Spleen (tissue), 7 donors: ENCODE measurements around the gene SLFN12.

Source experiments
- POLR2A ChIP-seq, 3 donors: fragments of 450-650 bp; IDR thresholded peaks; one replicate each; pipeline ENCODE4 v1.5.1; 2017; ENCODE audit warnings: antibody characterized with exemption in 3 of 3, mild to moderate bottlenecking in 1 of 3
- POLR2AphosphoS5 ChIP-seq, 3 donors: sonication (generic); formaldehyde crosslinking; IDR thresholded peaks; one replicate each; pipeline ENCODE4 v1.5.1; 2017; ENCODE audit warnings: antibody characterized with exemption in 3 of 3
- TF ChIP-seq, protein P1 (sequence below), 11 experiments: fragments of 200-600 bp in 7 of 11; fragments of 450-650 bp in 4 of 11; sonication (generic) in 4 of 11; IDR thresholded peaks in 8 of 11; conservative IDR thresholded peaks in 3 of 11; 1 replicate in 7 of 11; 2 replicates in 4 of 11; pipeline versions ENCODE4 v1.4.0 to v1.8.0; 2016 to 2021; ENCODE audit warnings: antibody characterized with exemption in 11 of 11, inconsistent platforms in 4 of 11, mild to moderate bottlenecking in 1 of 11
- donor health status: DM: no; HTN: no; CAD: no; lungs with moderate emphysema.
- donor health status: DM: no; HTN: no; CAD: no.
- donor health status: DM: no; HTN: no; CAD: no.

DNA sequence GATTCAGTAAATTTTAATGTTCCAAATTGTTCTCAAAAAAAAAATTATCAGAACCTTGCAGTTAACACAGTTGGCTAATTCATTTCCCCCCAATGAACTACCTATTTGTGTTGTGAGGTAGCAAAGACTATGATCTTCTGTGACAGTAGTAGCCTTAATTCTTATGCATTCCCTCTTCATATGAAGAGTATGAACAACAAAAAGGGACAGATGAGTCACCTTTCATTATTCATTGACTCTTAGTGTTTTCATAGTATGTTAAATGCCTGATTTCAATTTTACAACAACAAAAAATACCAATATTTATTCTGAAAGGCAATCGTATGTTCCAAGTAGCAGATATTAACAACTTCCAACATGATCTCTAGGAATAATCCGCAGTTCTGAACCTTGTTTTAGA lies 55.2 kb downstream of the SLFN12 start:
- TF ChIP-seq, protein P1, sequence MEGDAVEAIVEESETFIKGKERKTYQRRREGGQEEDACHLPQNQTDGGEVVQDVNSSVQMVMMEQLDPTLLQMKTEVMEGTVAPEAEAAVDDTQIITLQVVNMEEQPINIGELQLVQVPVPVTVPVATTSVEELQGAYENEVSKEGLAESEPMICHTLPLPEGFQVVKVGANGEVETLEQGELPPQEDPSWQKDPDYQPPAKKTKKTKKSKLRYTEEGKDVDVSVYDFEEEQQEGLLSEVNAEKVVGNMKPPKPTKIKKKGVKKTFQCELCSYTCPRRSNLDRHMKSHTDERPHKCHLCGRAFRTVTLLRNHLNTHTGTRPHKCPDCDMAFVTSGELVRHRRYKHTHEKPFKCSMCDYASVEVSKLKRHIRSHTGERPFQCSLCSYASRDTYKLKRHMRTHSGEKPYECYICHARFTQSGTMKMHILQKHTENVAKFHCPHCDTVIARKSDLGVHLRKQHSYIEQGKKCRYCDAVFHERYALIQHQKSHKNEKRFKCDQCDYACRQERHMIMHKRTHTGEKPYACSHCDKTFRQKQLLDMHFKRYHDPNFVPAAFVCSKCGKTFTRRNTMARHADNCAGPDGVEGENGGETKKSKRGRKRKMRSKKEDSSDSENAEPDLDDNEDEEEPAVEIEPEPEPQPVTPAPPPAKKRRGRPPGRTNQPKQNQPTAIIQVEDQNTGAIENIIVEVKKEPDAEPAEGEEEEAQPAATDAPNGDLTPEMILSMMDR (IDR thresholded peaks at IDR 0.05 in 8 of 11, conservative IDR thresholded peaks at IDR 0.05 in 3 of 11), result no peak
- TF ChIP-seq POLR2A (IDR thresholded peaks at IDR 0.05), result no peak
- TF ChIP-seq POLR2AphosphoS5 (IDR thresholded peaks at IDR 0.05), result no peak
